Activated B cell treated with CpG ODN at 0.5 μM for 24 hours (primary cell): ENCODE results near the gene INHBB. TPM values are rescaled to one million over a fixed set of nuclear protein-coding genes. Genes with fewer than 3 reads are reported as not detected.
A peak's percentile ranks its signal among the peaks of the same experiment; 100 is the strongest.
"Not testable (repeated sequence)": the region's sequence is repeated elsewhere in the genome, so short reads cannot be mapped to it uniquely, and the experiment has no call there.

Experiments used
- ATAC-seq: fragments of 200-7000 bp; cut with Tn5 transposase; one replicate; pipeline ENCODE4 v1.10.0; 2021; ENCODE audit warnings: low read depth, mild to moderate bottlenecking, moderate library complexity
- CTCF ChIA-PET: fragments of 350-600 bp; sonication (Branson Sonifier 250); formaldehyde crosslinking; loops from one replicate; lab custom pipeline; 2021; ENCODE audit warnings: antibody characterized with exemption; lab: Charles Lee
- POLR2A ChIA-PET: fragments of 350-600 bp; sonication (Branson Sonifier 250); formaldehyde crosslinking; loops from one replicate; lab custom pipeline; 2021; ENCODE audit warnings: antibody characterized with exemption; lab: Charles Lee
- DNase-seq: peaks from one replicate; pipeline ENCODE4 v3.0.0; 2022
- H3K27ac Mint-ChIP-seq: one replicate; pipeline ENCODE4 v1.8.0; 2020; ENCODE audit warnings: mixed read lengths
- H3K27me3 Mint-ChIP-seq: one replicate; pipeline ENCODE4 v1.8.0; 2021; ENCODE audit warnings: mixed read lengths
- H3K36me3 Mint-ChIP-seq: one replicate; pipeline ENCODE4 v1.8.0; 2021; ENCODE audit warnings: low read depth, mixed read lengths
- H3K4me1 Mint-ChIP-seq: one replicate; pipeline ENCODE4 v1.8.0; 2021; ENCODE audit warnings: mixed read lengths
- H3K4me3 Mint-ChIP-seq: one replicate; pipeline ENCODE4 v1.8.0; 2020; ENCODE audit warnings: mild to moderate bottlenecking, mixed read lengths
- H3K9me3 Mint-ChIP-seq: one replicate; pipeline ENCODE4 v1.8.0; 2020; ENCODE audit warnings: mixed read lengths
- CTCF ChIP-seq: fragments of 200-600 bp; IDR thresholded peaks from one replicate; pipeline ENCODE4 v1.8.0; 2022; ENCODE audit warnings: antibody characterized with exemption, mild to moderate bottlenecking
- intact Hi-C: fragments of 100-400 bp; cut with micrococcal nuclease; formaldehyde crosslinking; loops from one replicate; pipeline ENCODE4 v1.15.1; 2024
- total RNA-seq: library from RNA; stranded (reverse); gene quantifications from 2 replicates; pipeline ENCODE4 v1.2.3, GENCODE V29; 2022

Gene INHBB
- total RNA-seq, 1 donor from 2014 or later: not detected

- Mint-ChIP-seq H3K36me3 (no peaks in the 10 kb centered on the region), H3K27me3 (peaks cover 12% of the 10 kb centered on the region), H3K27ac (no peak overlapping the region), H3K9me3 (no peaks in the 10 kb centered on the region), H3K4me3 (no peak overlapping the region), H3K4me1 (no peaks in the 10 kb centered on the region)
- ChIA-PET CTCF (no interaction called here), POLR2A (no interaction called here)
- ATAC-seq: no peak
- DNase-seq: peak; percentile 7
- TF ChIP-seq CTCF: no peak
- intact Hi-C loops: no loop called here
Observed at GRCh38 chr2:120389036-120389391, 43.1 kb downstream of the INHBB start.

- intact Hi-C loops: no loop called here
- Mint-ChIP-seq H3K36me3 (no peaks in the 10 kb centered on the region), H3K27ac (no peak overlapping the region), H3K9me3 (no peaks in the 10 kb centered on the region), H3K4me3 (no peak overlapping the region), H3K27me3 (peaks cover 14% of the 10 kb centered on the region), H3K4me1 (no peaks in the 10 kb centered on the region)
- DNase-seq (peak; percentile 5), ATAC-seq (no peak)
- TF ChIP-seq CTCF: no peak
- POLR2A ChIA-PET: no interaction called here
- CTCF ChIA-PET: no interaction called here
Observed at GRCh38 chr2:120390381-120391055, 44.6 kb downstream of the INHBB start.

GRCh38 chr2:120391382-120391781 is 45.4 kb downstream of the INHBB start:
- H3K4me3 Mint-ChIP-seq, H3K9me3 Mint-ChIP-seq, H3K36me3 Mint-ChIP-seq, H3K4me1 Mint-ChIP-seq, H3K27ac Mint-ChIP-seq, POLR2A ChIA-PET, DNase-seq, intact Hi-C loops, CTCF ChIA-PET, ATAC-seq: not testable (repeated sequence)
- H3K27me3 Mint-ChIP-seq: peaks cover 14% of the 10 kb centered on the region

- TF ChIP-seq CTCF: no peak
- peaks cover 14% of the 10 kb centered on the region for H3K27me3 Mint-ChIP-seq
- ChIA-PET CTCF (no interaction called here), POLR2A (no interaction called here)
- intact Hi-C loops: no loop called here
- no peaks in the 10 kb centered on the region for H3K9me3 Mint-ChIP-seq
- no peaks in the 10 kb centered on the region for H3K36me3 Mint-ChIP-seq
- no peak overlapping the region for H3K4me3 Mint-ChIP-seq
- H3K4me1 Mint-ChIP-seq: no peaks in the 10 kb centered on the region
- DNase-seq (no peak), ATAC-seq (no peak)
- H3K27ac Mint-ChIP-seq: no peak overlapping the region
Observed at GRCh38 chr2:120391911-120392665, 46.2 kb downstream of the INHBB start.

GRCh38 chr2:120392923-120393322 is 47.0 kb downstream of the INHBB start:
- ATAC-seq (no peak), DNase-seq (no peak)
- ChIA-PET CTCF (no interaction called here), POLR2A (no interaction called here)
- no peaks in the 10 kb centered on the region for H3K36me3 Mint-ChIP-seq
- no peaks in the 10 kb centered on the region for H3K4me1 Mint-ChIP-seq
- no peaks in the 10 kb centered on the region for H3K9me3 Mint-ChIP-seq
- peaks cover 14% of the 10 kb centered on the region for H3K27me3 Mint-ChIP-seq
- H3K27ac Mint-ChIP-seq: no peak overlapping the region
- intact Hi-C loops: no loop called here
- TF ChIP-seq CTCF: no peak
- H3K4me3 Mint-ChIP-seq: no peak overlapping the region
